HEK293T (cell line): Measurements from ENCODE around the gene BMP10.

ENCODE experiments used
- CTCF ChIA-PET: fragments of 350-600 bp; formaldehyde crosslinking; extraction: SDS; loops from one replicate; lab custom pipeline; 2021; ENCODE audit warnings: antibody characterized with exemption, inconsistent platforms; lab: Yijun Ruan, JAX
- POLR2A ChIA-PET: fragments of 350-600 bp; formaldehyde crosslinking; extraction: SDS; loops from one replicate; lab custom pipeline; 2020; ENCODE audit warnings: antibody characterized with exemption, inconsistent platforms; lab: Yijun Ruan, JAX
- DNase-seq: peaks from one replicate; pipeline ENCODE4 v3.0.0; 2012; ENCODE audit warnings: mixed read lengths; ENCODE audit errors: extremely low spot score
- ARNT ChIP-seq: fragments of 450-650 bp; IDR thresholded peaks from 2 replicates; pipeline ENCODE4 v1.6.1; 2017; ENCODE audit warnings: mild to moderate bottlenecking
- BHLHE40 ChIP-seq: fragments of 450-650 bp; IDR thresholded peaks from 2 replicates; pipeline ENCODE4 v1.6.1; 2016; ENCODE audit warnings: mild to moderate bottlenecking, moderate library complexity, borderline replicate concordance
- CTBP1 ChIP-seq: fragments of 450-650 bp; IDR thresholded peaks from 2 replicates; pipeline ENCODE4 v1.6.1; 2016; ENCODE audit warnings: borderline replicate concordance
- ELF4 ChIP-seq: fragments of 450-650 bp; IDR thresholded peaks from 2 replicates; pipeline ENCODE4 v1.6.1; 2017; ENCODE audit warnings: antibody characterized with exemption
- FOXA1 ChIP-seq: fragments of 450-650 bp; IDR thresholded peaks from 2 replicates; pipeline ENCODE4 v1.6.1; 2016; ENCODE audit warnings: mild to moderate bottlenecking
- FOXK2 ChIP-seq: fragments of 450-650 bp; IDR thresholded peaks from 2 replicates; pipeline ENCODE4 v1.6.1; 2016; ENCODE audit warnings: mild to moderate bottlenecking
- FOXM1 ChIP-seq: fragments of 450-650 bp; IDR thresholded peaks from 2 replicates; pipeline ENCODE4 v1.6.1; 2017; ENCODE audit warnings: mild to moderate bottlenecking, borderline replicate concordance
- HDGF ChIP-seq: fragments of 450-650 bp; IDR thresholded peaks from 2 replicates; pipeline ENCODE4 v1.6.1; 2017; ENCODE audit warnings: antibody characterized with exemption, borderline replicate concordance
- L3MBTL2 ChIP-seq: fragments of 450-650 bp; conservative IDR thresholded peaks from 2 replicates; pipeline ENCODE4 v1.6.1; 2016; ENCODE audit warnings: mild to moderate bottlenecking
- LEF1 ChIP-seq: fragments of 450-650 bp; IDR thresholded peaks from 2 replicates; pipeline ENCODE4 v1.6.1; 2017; ENCODE audit warnings: mild to moderate bottlenecking, borderline replicate concordance
- NFRKB ChIP-seq: fragments of 450-650 bp; IDR thresholded peaks from 2 replicates; pipeline ENCODE4 v1.6.1; 2016; ENCODE audit warnings: mild to moderate bottlenecking, moderate library complexity
- PKNOX1 ChIP-seq: fragments of 450-650 bp; IDR thresholded peaks from 2 replicates; pipeline ENCODE4 v1.6.1; 2016
- SP1 ChIP-seq: fragments of 450-650 bp; IDR thresholded peaks from 2 replicates; pipeline ENCODE4 v1.6.1; 2017
- SUZ12 ChIP-seq: fragments of 450-650 bp; IDR thresholded peaks from 2 replicates; pipeline ENCODE4 v1.6.1; 2016; ENCODE audit warnings: mild to moderate bottlenecking
- TARDBP ChIP-seq: fragments of 450-650 bp; IDR thresholded peaks from 2 replicates; pipeline ENCODE4 v1.6.1; 2016
- ZNF384 ChIP-seq: fragments of 450-650 bp; IDR thresholded peaks from 2 replicates; pipeline ENCODE4 v1.6.1; 2016

The BMP10 gene

GRCh38 chr2:68824831-68825230 is 46.4 kb downstream of the BMP10 start:
- DNase-seq = no peak
- TF ChIP-seq PKNOX1 = no peak
- no peak for TF ChIP-seq FOXM1
- TF ChIP-seq CTBP1 = no peak
- TF ChIP-seq SUZ12 = no peak
- no peak for TF ChIP-seq FOXK2
- no peak for TF ChIP-seq L3MBTL2
- no peak for TF ChIP-seq BHLHE40
- TF ChIP-seq ZNF384 = no peak
- POLR2A ChIA-PET = no interaction called here
- CTCF ChIA-PET = no interaction called here

GRCh38 chr2:68822207-68822872 is 48.9 kb downstream of the BMP10 start:
- DNase-seq = no peak
- TF ChIP-seq CTBP1 (no peak), SUZ12 (no peak), LEF1 (no peak), ZNF384 (no peak), FOXA1 (no peak), ELF4 (no peak), HDGF (no peak), FOXM1 (no peak), TARDBP (no peak), BHLHE40 (no peak), FOXK2 (no peak), PKNOX1 (no peak), SP1 (no peak), NFRKB (no peak)
- POLR2A ChIA-PET = no interaction called here
- CTCF ChIA-PET = no interaction called here

GRCh38 chr2:68819556-68819955 is 51.6 kb downstream of the BMP10 start:
- CTCF ChIA-PET = interaction anchor here (0.7 kb wide), 1 partner anchor 332 kb away, joined by 3 read pairs; no protein-coding TSS in a partner anchor
- TF ChIP-seq TARDBP = no peak
- no peak for TF ChIP-seq ARNT
- no peak for TF ChIP-seq PKNOX1
- no peak for TF ChIP-seq L3MBTL2
- TF ChIP-seq ELF4 = no peak
- TF ChIP-seq CTBP1 = no peak
- TF ChIP-seq NFRKB = no peak
- TF ChIP-seq SUZ12 = no peak
- TF ChIP-seq FOXK2 = no peak
- no peak for TF ChIP-seq HDGF
- TF ChIP-seq BHLHE40 = no peak
- TF ChIP-seq ZNF384 = no peak
- no peak for TF ChIP-seq FOXM1
- no peak for TF ChIP-seq SP1
- no peak for TF ChIP-seq FOXA1
- no peak for TF ChIP-seq LEF1
- DNase-seq = no peak
- POLR2A ChIA-PET = no interaction called here

- POLR2A ChIA-PET = no interaction called here
- TF ChIP-seq TARDBP (no peak), ZNF384 (no peak), SP1 (no peak), PKNOX1 (no peak), ARNT (no peak), CTBP1 (no peak), NFRKB (no peak), FOXA1 (no peak), HDGF (no peak), FOXM1 (no peak), ELF4 (no peak), BHLHE40 (no peak), SUZ12 (no peak), FOXK2 (no peak), L3MBTL2 (no peak), LEF1 (no peak)
- no peak for DNase-seq
- CTCF ChIA-PET = no interaction called here
Measured at GRCh38 chr2:68817306-68817705, 53.9 kb downstream of the BMP10 start.
